ENCODE data around the gene TSNAX.
"Not testable (repeated sequence)": the region's sequence is repeated elsewhere in the genome, so short reads cannot be mapped to it uniquely, and the experiment has no call there.

TSNAX gene, protein sequence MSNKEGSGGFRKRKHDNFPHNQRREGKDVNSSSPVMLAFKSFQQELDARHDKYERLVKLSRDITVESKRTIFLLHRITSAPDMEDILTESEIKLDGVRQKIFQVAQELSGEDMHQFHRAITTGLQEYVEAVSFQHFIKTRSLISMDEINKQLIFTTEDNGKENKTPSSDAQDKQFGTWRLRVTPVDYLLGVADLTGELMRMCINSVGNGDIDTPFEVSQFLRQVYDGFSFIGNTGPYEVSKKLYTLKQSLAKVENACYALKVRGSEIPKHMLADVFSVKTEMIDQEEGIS

DNA sequence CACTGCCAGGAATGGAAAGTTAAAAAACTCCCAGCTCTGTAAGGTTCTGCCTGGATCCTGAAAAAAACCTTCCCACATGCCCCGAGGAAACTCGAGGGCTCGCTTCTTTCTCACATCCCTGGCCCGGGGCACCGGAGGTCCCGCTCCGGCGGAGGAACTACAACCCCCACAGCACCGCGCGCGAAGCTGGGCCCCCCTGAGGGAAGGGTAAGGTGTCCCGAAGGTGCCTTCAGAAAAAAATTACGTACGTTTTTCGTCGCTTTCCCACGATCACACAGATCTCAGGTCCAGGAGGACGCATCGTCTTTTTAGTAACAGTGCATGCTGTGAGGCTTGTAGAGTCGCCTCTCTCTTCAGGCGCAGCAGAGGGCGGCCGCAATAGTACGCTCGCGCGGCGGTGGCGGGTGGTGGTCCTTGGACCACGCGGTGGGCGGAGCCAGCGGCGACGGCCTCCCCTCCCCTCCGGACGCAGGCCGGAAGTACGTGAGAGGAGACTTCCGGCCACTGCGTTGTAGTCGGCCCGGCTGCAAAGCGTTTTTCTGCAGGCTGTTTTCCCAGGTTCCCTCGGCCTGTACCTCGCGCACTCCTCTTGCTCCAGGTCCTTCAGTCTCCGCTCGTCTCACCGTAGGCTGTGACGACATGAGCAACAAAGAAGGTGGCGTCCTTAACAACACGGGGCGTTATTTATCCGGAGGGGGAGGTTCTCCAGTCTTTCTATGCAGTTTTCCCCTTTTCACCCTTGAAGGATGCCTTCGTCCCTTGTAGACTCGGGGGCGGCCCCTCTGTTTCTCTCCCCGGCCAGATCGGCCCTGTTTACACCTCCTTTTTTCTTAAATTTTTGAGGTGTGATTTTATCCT is at the start of gene TSNAX:
Gene TSNAX (plus strand): TSS at position 498 of the 858 bp plus-strand sequence. CDS start 142 bp downstream, at position 640.
- DNase-seq = peak; percentile 91

DNA sequence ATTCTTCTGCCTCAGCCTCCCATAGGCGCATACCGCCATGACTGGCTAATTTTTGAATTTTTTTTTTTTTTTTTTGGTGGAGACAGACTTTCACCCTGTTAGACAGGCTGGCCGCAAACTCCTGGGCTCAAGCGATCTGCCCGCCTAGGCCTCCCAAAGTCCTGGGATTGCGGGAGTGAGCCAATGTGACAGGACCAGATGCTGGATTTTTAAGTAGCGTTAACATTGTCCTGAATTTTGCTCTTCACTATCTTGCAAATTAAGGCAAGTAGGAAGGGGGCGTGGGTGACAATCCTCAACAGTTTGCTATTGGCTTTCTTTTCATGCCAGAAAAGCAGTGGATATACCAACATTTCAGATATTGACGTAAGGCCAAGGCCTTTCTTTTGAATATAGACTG is 49.7 kb upstream of the TSNAX start:
- DNase-seq = no peak

DNA sequence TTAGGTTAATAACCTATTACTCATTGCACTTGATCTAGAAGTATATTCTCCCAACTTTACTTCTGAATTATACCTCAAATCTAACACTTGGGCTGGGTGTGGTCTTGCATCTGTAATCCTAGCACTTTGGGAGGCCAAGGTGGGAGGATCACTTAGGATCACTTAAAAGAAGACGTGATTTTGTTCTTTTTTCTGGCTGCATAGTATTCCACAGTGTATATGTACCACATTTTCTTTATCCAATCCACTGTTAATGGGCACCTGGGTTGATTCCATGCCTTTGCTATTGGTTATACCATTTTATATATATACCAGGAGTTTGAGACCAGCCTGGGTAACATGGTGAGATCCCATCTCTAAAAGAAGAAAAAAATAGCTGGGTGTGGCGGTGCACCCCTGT is 48.5 kb upstream of the TSNAX start:
- no peak for DNase-seq

DNA sequence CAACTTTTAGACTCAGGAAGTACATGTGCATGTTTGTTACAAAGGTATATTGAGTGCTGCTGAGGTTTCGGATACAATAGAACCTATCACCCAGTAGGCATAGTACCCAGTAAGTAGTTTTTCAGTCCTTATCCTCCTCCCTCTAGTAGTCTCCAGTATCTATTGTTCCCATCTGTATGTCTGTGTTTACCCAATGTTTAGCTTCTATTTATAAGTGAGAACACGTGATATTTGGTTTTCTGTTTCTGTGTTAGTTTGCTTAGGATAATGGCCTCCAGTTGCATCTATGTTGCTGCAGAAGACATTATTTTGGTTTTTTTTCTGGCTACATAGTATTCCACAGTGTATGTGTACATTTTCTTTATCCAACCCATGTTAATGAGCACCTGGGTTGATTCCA is 47.2 kb upstream of the TSNAX start:
- no peak for DNase-seq

DNA sequence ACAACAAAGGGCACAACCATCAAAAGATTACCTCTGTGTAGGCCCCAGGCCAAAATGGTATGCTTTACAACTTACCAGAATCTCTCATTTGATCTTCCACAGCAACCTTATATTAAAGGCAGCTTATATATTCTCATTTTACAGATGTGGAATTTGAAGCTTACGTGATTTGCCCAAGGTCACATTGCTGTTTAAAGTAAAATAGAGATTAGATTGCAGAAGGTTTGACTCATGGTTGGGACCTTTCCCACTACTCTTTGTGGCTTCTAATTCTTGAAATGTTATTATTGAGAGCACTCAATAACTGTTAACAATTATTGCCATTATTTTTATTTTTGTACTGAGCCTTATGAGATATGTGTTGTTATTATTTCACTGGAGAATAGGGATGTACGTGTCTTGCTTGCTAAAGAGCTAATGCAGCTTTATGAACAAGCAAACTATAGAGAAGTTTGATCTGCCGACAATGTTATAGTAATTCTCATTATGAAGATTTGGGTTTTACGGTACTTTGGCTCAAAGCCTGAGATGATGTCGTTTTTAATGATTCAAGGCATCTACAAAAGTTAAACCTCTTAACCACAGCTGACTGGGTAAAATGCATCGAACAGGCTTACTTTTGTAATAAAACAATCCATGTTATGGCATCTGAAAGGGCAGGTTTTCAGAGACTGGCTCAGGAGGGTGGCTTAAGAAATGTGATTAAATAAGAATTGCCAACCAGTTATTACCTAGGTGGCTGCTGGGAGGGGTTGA is 43.3 kb upstream of the TSNAX start:
- no peak for DNase-seq

DNA sequence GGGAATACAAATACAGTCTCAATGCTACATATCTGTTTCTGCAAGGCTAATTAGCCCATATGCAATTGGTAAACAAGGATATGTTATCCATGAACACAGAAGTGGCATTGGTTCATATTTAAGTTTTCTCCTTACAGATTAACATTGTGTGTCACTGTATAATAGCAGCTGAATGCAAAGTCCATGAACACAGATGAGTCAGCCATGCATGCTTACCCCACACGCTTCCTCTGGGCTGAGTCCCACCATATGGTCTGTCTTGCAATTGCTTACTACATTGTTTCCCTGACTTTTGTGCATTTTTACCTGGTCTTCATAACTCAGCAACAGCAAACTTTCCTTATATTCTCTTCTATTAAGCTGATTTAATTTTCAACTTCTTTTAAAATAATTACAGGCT is 41.5 kb upstream of the TSNAX start:
- DNase-seq = peak; percentile 54

DNA sequence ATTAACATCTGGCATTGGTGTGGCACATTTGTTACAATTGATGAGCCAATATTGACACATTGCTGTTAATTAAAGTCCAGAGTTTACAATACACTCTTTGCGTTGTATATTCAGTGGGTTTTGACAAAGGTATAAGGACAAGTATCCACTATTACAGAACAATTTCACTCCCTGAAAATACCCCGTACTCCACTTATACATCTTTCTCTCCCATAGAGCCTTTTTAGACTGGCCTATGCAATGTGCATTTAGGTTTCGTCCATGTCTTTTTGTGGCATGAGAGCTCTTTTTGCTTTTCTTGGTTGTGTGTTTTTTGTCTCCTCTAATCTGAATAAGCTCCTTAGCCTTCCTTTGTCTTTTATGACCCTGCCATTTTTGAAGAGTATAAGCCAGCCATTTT is 40.6 kb upstream of the TSNAX start:
- DNase-seq = no peak

DNA sequence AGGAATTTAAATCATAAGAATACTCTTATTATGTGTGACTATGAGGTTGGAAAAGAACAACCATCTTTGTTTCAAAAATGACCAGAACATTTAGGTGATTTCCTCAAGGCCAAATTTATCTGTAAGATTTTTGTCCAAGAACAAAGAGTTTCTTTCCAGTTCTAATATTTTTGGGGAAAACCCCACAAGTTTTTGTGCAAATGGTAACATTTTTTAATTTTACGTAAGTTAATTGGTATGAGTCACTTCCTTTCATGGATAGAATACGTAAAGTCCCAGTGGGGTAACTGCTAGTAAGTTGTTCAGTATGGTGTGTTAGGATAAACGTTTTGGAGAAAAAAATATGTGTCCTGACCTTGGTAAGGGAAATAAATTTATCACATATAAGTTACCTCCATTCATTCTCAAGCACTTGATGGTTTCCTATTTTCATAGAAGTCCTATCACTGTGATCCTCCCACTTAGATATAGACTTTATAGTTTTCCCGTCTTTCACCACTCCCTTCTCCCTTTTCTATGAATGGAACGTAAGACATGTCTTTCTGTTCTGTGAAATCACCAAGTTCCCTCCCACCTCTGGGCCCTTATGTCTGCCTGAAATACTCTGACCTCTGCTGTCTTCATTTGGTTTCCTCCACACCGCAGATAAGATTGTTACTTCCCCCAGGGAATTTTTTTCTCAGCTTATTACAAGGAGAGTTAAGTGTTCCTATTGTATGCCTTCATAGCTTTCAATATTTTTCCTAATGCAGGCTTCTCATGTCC is 34.9 kb upstream of the TSNAX start:
- DNase-seq = peak; percentile 85

DNA sequence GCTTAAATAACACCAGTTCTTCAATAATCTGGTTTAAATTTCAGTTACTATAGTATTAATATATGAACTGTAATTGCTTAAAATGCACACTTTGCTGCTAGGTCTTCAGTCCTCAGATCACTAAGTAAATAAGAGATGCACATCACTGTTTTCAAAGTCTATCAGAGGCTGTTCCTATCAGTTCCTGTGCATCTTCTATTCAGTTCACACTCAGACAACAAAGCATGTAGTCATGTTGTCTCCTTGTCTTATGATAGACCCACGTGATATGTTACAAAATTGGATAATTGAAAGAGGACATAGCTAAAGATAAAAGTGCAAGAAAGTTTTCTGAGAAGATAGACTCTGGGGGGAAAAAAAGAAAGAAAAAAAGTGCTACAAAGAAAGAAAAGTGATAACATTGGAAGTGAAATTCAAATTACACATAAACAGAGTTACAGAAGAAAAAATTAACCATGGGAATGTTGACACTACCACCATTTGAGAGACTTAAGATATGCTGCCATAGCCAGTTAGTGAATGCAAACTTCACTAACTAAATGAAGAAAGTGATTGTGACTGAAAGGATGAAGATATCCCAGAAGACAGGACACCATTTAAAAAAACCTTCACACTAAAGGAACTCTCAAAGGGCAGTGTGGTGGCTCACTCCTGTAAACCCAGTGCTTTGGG is 33.9 kb upstream of the TSNAX start:
- DNase-seq = peak; percentile 50

DNA sequence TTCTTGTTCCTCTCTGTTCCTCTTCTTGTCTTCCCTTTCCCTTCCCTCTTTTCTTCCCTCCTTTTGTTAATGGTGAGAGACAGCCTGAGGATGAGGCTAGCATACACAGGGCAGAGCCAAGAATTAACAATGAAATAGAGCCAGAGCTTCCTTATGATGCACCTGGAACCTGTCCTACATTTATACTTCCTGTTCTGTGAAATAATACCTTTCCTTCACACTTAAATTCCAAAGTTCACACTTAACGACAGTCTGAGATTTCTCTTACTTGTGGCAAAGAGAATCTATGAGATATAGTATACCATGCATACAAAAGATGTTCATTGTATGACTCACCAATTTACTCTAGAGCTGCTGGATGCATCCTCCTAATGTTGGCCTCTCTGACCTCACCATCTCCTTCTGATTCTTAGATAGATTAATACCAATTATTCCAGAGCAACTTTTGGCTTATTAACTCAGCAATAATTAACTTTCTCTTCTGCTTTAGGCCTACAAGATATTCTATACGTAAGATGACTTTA is 30.8 kb upstream of the TSNAX start:
- no peak for DNase-seq

DNA sequence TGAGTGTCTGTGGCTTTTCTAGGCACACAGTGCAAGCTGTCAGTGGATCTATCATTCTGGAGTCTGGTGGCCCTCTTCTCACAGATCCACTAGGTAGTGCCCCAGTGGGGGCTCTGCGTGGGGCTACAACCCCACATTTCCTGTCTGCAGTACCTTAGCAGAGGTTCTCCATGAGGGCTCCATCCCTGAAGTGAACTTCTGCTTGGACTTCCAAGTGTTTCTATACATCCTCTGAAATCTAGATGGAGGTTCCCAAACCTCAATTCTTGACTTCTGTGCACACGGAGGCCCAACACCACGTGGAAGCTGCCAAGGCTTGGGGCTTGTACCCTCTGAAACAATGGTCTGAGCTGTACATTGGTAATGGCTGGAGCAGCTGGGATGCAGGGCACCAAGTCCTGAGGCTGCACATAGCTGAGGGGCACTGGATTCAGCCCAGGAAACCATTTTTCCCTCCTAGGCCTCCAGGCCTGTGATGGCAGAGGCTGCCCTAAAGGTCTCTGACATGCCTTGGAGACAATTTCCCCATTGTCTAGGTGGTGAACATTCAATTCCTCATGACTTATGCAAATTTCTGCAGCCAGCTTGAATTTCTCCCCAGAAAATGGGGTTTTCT is 29.2 kb upstream of the TSNAX start:
- no peak for DNase-seq

DNA sequence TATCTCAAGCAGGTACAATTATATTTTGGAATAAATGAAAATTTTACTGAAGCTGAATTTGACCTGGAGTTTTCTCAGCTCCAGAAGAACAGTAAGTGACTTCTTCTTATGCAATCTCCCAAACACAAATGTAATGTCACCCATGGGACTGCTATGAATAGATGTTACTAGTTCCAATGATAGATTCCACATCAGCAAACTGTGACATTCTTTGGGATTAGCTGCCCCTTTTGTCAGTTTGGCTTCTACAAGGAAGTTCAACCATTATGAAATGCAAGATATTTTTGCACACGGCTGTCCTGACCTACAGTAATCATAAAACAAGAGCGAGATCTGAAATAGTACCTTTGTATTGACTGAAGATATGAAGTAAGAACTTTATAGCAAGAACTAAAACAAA is 27.8 kb upstream of the TSNAX start:
- no peak for DNase-seq

DNA sequence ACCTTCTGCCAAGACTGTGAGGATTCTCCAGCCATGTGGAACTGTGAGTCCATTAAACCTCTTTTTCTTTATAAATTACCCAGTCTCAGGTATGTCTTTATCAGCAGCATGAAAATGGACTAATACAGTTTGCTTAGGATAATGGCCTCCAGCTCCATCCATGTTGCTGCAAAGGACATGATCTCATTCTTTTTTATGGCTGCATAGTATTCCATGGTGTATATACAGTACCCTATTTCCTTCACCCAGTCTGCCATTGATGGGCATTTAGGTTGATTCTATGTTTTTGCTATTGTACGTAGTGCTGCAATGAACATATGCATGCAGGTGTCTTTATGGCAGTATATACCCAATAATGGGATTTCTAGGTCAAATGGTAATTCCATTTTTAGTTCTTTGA is 25.3 kb upstream of the TSNAX start:
- not testable (repeated sequence) for DNase-seq

DNA sequence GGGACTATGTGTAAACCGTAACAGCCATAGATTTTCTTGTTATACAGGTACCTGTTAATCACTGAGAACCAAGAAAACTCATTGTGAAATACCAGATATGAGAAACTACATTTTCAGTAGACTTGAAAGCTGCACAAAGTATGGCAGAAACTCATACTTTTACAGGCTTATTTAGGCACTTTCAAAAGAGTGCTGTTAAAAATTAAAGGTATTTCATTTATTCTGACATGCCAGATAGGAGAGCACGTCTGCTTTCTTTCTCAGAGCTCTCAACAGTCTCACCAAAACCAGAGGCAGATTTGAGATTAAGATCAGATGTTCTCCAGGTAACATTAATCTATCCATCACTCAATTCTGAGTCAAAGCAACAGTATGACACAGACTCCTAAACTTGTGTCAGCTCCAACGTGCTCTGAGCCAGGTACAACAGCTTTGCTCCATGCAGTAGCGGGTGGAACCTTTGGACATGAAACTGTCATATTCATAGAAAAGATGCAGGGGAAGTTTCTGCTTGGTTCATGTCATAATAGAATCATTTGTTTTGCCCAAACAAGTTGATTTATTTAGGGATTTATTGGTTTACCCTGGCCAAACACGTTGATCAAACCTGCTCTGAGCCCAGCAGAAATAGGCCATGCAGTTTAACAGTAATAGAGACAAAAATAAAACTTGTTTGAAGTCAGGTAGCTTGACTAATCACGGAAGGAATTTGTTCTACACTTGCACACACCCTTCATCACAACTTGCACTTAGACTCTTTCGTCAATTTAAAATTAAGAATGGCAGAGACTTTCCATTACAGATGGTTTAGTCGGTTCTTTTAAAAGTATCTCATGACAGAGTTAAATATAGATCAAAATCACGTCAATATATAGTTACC is 20.8 kb upstream of the TSNAX start:
- DNase-seq = no peak

DNA sequence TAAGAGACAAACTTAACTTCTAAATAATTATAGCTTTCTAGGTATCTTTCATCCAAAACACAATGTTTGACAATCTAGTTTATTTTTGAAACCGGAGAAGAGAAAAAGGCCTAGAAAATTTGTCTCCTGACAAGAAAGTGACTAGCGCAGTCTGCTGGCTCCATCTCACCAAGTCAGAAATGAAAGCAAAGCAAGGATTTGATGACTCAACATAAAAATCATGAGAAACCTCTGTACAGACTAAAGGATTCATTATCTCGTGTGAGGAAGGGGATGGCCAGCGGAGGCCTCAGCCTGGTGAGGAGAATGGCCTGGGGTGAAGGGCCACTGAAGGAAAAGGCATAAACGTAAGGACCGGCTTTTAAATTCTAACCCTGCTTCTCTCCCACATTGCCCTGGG is 20.0 kb upstream of the TSNAX start:
- DNase-seq = no peak

DNA sequence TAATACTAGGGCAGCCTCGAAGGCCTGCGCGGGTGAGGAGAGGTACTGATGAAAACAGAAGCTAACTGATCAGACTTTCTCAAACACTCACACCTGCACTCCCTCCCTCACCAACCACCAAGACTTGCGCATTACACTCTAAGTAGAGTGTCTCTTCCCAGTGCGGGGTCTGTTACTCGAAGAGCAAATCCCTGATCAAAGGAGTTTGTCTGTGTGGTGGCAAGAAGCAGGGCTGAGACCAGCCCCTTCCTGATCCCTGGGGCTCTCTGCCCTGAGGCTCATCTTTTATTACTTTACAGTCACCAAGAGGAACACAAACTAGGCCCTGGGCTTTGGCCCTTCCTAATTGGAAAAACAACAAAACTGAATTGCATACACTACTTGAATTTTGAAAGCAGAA is 19.5 kb upstream of the TSNAX start:
- no peak for DNase-seq

DNA sequence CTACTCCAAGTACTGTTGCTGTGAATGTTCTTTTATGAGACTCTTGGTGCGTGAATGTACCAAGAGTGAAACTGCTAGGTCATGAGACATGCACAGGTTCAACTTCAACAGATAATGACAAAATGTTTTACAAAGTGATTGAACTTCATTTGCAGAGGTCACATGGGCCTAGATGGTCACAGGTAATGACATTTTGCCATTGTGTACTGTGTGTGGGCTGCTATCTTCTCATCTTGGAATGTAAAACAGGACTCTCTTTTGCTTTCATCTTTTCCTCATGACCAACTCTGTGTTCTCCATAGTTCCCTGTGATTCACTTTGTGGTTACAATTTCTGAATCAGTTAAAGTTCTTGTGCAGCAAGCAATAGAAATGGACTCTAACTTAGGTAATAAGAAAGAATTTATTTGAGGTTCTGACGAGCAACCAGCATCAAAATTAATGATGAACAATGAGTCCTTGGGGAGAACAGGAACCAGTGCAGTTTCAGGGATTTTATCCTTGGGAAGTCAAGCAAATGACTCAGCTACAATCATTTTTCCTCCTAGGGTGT is 16.2 kb upstream of the TSNAX start:
- peak; percentile 49 for DNase-seq

DNA sequence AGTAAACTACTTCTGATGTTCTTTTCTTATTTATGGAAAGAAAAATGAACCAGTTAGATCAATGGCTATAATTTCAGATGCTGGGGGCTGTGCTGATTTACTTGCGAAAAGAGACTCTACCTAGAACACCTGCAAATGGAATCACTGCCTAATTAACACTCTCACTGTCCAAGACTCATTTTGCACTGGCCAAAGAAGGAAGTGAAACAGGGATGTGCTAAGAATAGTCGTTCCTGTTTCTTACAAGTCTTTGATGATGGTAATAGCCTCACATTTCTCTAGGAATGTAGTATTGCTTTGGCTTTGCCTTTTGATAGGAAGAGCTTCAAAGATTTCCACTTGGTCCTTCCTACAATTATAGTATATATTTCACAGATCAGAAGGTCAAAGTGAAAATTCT is 12.7 kb upstream of the TSNAX start:
- peak; percentile 83 for DNase-seq

DNA sequence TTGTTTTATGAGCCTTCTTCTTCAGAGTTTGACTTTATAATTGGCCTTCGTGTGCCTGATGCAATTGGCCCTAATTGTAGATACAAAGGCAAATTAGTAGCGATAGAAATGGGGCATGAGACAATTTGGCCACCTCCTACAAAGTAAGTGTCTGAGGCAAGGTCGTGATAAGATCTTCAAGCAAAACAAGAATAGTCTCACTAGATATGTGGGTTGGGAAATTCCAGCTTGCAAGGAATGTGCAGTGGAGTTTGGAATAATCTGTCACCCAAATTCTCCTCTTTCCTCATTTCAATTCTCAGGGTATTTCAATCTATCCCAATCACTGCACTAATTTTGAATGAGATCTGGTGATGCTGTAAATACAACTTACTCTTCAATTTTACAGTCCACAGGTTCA is 11.4 kb upstream of the TSNAX start:
- no peak for DNase-seq

DNA sequence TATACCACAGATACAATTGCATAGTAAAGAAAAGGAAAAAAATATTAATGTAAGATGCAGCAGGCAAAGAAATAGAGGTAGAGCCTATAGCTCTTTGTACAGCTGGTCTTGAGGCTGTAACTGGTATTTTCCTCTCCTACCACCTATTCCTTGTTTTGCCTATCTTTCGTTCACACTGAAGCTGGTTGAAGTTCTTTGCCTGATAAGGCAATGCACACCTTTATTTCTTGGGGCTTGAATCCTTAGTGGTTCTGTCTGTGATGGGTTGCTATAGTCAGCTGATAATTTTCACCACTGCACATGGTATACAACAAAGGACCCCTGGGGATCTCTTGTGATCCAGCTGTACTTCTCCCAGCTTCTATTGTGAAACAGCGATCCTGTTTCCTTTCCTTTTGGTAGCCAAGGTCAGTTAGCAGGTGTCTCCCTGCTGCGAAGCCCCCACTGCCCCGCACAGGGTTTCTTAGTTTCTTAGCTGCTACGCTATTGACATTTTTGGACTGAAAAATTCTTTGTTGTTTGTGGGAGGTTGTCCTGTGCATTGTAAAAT is 9.9 kb upstream of the TSNAX start:
- no peak for DNase-seq
